DMS 273 (cell line): Measurements from ENCODE around the gene SEMA4B.
A peak's percentile ranks its signal among the peaks of the same experiment; 100 is the strongest.
"Not testable (repeated sequence)": the region's sequence is repeated elsewhere in the genome, so short reads cannot be mapped to it uniquely, and the experiment has no call there.

Source experiments
- DNase-seq: peaks from one replicate; lab custom pipeline; 2025; ENCODE audit not compliant: unreplicated experiment; lab: John Stamatoyannopoulos, UW

Gene SEMA4B

GRCh38 chr15:90201130-90201943 is at the start of gene SEMA4B:
Gene SEMA4B (plus strand): TSS chr15:90201330. CDS start chr15:90201579, 249 bp downstream.
- DNase-seq, result peak; percentile 78

- no peak for DNase-seq
Observed at GRCh38 chr15:90151989-90152645, 49.0 kb upstream of the SEMA4B start.

- no peak for DNase-seq
Observed at GRCh38 chr15:90153658-90154057, 47.5 kb upstream of the SEMA4B start.

GRCh38 chr15:90154246-90154645 is 46.9 kb upstream of the SEMA4B start:
- no peak for DNase-seq

GRCh38 chr15:90154861-90155626 is 46.1 kb upstream of the SEMA4B start:
- no peak for DNase-seq

GRCh38 chr15:90159213-90159612 is 41.9 kb upstream of the SEMA4B start:
- DNase-seq, result no peak

GRCh38 chr15:90160781-90161727 is 40.1 kb upstream of the SEMA4B start:
- DNase-seq, result no peak

- no peak for DNase-seq
Observed at GRCh38 chr15:90161950-90162361, 39.2 kb upstream of the SEMA4B start.

- DNase-seq, result no peak
Observed at GRCh38 chr15:90162956-90163355, 38.2 kb upstream of the SEMA4B start.

GRCh38 chr15:90164239-90164638 is 36.9 kb upstream of the SEMA4B start:
- not testable (repeated sequence) for DNase-seq

- no peak for DNase-seq
Observed at GRCh38 chr15:90165157-90165556, 36.0 kb upstream of the SEMA4B start.

- peak; percentile 57 for DNase-seq
Observed at GRCh38 chr15:90165659-90166489, 35.3 kb upstream of the SEMA4B start.

- DNase-seq, result no peak
Observed at GRCh38 chr15:90167121-90167520, 34.0 kb upstream of the SEMA4B start.

GRCh38 chr15:90171623-90172022 is 29.5 kb upstream of the SEMA4B start:
- no peak for DNase-seq

- no peak for DNase-seq
Observed at GRCh38 chr15:90173372-90173771, 27.8 kb upstream of the SEMA4B start.

GRCh38 chr15:90174140-90174875 is 26.8 kb upstream of the SEMA4B start:
- peak; percentile 57 for DNase-seq

GRCh38 chr15:90177012-90177411 is 24.1 kb upstream of the SEMA4B start:
- DNase-seq, result no peak

GRCh38 chr15:90178468-90179435 is 22.4 kb upstream of the SEMA4B start:
- no peak for DNase-seq
